ENCODE results near the gene CSF1R. TPM values are rescaled to one million over a fixed set of nuclear protein-coding genes. Genes with fewer than 3 reads are reported as not detected.

The CSF1R gene
- total and polyA plus RNA-seq, 2 of the 8 experiments (the other 6 are each of a cell fraction or from before 2014, with no cell fraction given), result 0.12 TPM; not detected in 1

- TF ChIP-seq CHD7 (IDR thresholded peaks at IDR 0.05; ENCODE audit: insufficient replicate concordance, low read length) (no peak), KDM1A (IDR thresholded peaks at IDR 0.05; ENCODE audit: borderline replicate concordance, low read length) (no peak), HDAC2 (IDR thresholded peaks at IDR 0.05; ENCODE audit: borderline replicate concordance in 1 of 2, low read depth in 2 of 2, low read length in 2 of 2) (no peak), ASH2L (IDR thresholded peaks at IDR 0.05; ENCODE audit: low read length) (no peak), HDAC6 (IDR thresholded peaks at IDR 0.05; ENCODE audit: low read depth, low read length) (no peak), BACH1 (IDR thresholded peaks at IDR 0.05; ENCODE audit: low read length) (no peak), BCL11A (IDR thresholded peaks at IDR 0.05; ENCODE audit: low read depth in 2 of 2, low read length in 2 of 2) (no peak)
Measured at GRCh38 chr5:150060471-150060870, 25.9 kb downstream of the CSF1R start (continued).
